ENCODE measurements around the gene STK31.

Gene STK31

GRCh38 chr7:23709081-23709750 is 803 bp upstream of the STK31 start:
- H3K9me3 ChIP-seq (ENCODE audit: insufficient read depth, low read length, severe bottlenecking) = no peaks in the 10 kb centered on the region
- no peaks in the 10 kb centered on the region for H3K79me2 ChIP-seq (ENCODE audit: insufficient read depth, low read length)
- H3K4me1 ChIP-seq (ENCODE audit: insufficient read depth, low read length) = no peaks in the 10 kb centered on the region
- H3K4me3 ChIP-seq (ENCODE audit: low read depth in 1 of 2, low read length in 2 of 2) = no peak overlapping the region
- no peak overlapping the region for H3K9ac ChIP-seq (ENCODE audit: low read depth, low read length)
- peaks cover 12% of the 10 kb centered on the region; the same call in 1 of the 2 replicates for H3K36me3 ChIP-seq (ENCODE audit: insufficient read depth, low read length)
- H3K27ac ChIP-seq (ENCODE audit: low read length) = no peak overlapping the region
- no peak for TF ChIP-seq EZH2 (IDR thresholded peaks at IDR 0.05; ENCODE audit: borderline replicate concordance, low read depth, low read length, severe bottlenecking)
- TF ChIP-seq CTCF (IDR thresholded peaks at IDR 0.05; ENCODE audit: borderline replicate concordance, extremely low read depth, low read length, poor library complexity, severe bottlenecking) = no peak
- DNase-seq (no peak), ATAC-seq (ENCODE audit: insufficient read depth, low read depth) (no peak)
- no peak overlapping the region for H3K4me2 ChIP-seq (ENCODE audit: insufficient read depth, low read length)
- H3K27me3 ChIP-seq (ENCODE audit: insufficient read depth, low read length, poor library complexity) = no peaks in the 10 kb centered on the region
- no peaks in the 10 kb centered on the region for H4K20me1 ChIP-seq (ENCODE audit: insufficient read depth, low read length)
- H2AFZ ChIP-seq (ENCODE audit: low read depth, low read length) = no peak overlapping the region

- peak; percentile 63; the same call in 2 of the 3 replicates for ATAC-seq (ENCODE audit: insufficient read depth, low read depth)
- Histone ChIP-seq H3K27me3 (ENCODE audit: insufficient read depth, low read length, poor library complexity) (no peaks in the 10 kb centered on the region), H3K4me1 (ENCODE audit: insufficient read depth, low read length) (no peaks in the 10 kb centered on the region), H3K27ac (ENCODE audit: low read length) (no peak overlapping the region), H3K79me2 (ENCODE audit: insufficient read depth, low read length) (no peaks in the 10 kb centered on the region), H3K36me3 (ENCODE audit: insufficient read depth, low read length) (no peaks in the 10 kb centered on the region), H2AFZ (ENCODE audit: low read depth, low read length) (no peak overlapping the region), H4K20me1 (ENCODE audit: insufficient read depth, low read length) (no peaks in the 10 kb centered on the region), H3K9me3 (ENCODE audit: insufficient read depth, low read length, severe bottlenecking) (no peaks in the 10 kb centered on the region), H3K4me2 (ENCODE audit: insufficient read depth, low read length) (no peak overlapping the region), H3K4me3 (ENCODE audit: low read depth in 1 of 2, low read length in 2 of 2) (no peak overlapping the region), H3K9ac (ENCODE audit: low read depth, low read length) (no peak overlapping the region)
- TF ChIP-seq CTCF (IDR thresholded peaks at IDR 0.05; ENCODE audit: borderline replicate concordance, extremely low read depth, low read length, poor library complexity, severe bottlenecking) = peak; percentile 65
- TF ChIP-seq EZH2 (IDR thresholded peaks at IDR 0.05; ENCODE audit: borderline replicate concordance, low read depth, low read length, severe bottlenecking) = no peak
- DNase-seq = no peak
Measured at GRCh38 chr7:23712368-23713284, 2.6 kb downstream of the STK31 start.

- H3K9ac ChIP-seq (ENCODE audit: low read depth, low read length) = no peak overlapping the region
- no peak overlapping the region for H3K4me3 ChIP-seq (ENCODE audit: low read depth in 1 of 2, low read length in 2 of 2)
- no peak for DNase-seq
- no peak for ATAC-seq (ENCODE audit: insufficient read depth, low read depth)
- TF ChIP-seq EZH2 (IDR thresholded peaks at IDR 0.05; ENCODE audit: borderline replicate concordance, low read depth, low read length, severe bottlenecking) (no peak), CTCF (IDR thresholded peaks at IDR 0.05; ENCODE audit: borderline replicate concordance, extremely low read depth, low read length, poor library complexity, severe bottlenecking) (no peak)
- H2AFZ ChIP-seq (ENCODE audit: low read depth, low read length) = no peak overlapping the region
- no peaks in the 10 kb centered on the region for H3K27me3 ChIP-seq (ENCODE audit: insufficient read depth, low read length, poor library complexity)
- no peak overlapping the region for H3K27ac ChIP-seq (ENCODE audit: low read length)
- no peaks in the 10 kb centered on the region for H3K9me3 ChIP-seq (ENCODE audit: insufficient read depth, low read length, severe bottlenecking)
- H3K4me1 ChIP-seq (ENCODE audit: insufficient read depth, low read length) = no peaks in the 10 kb centered on the region
- H4K20me1 ChIP-seq (ENCODE audit: insufficient read depth, low read length) = no peaks in the 10 kb centered on the region
- no peaks in the 10 kb centered on the region for H3K79me2 ChIP-seq (ENCODE audit: insufficient read depth, low read length)
- H3K36me3 ChIP-seq (ENCODE audit: insufficient read depth, low read length) = no peaks in the 10 kb centered on the region
- H3K4me2 ChIP-seq (ENCODE audit: insufficient read depth, low read length) = no peak overlapping the region
Measured at GRCh38 chr7:23713285-23714149, 3.5 kb downstream of the STK31 start.
